Activated CD4-positive, alpha-beta T cell treated with anti-CD3 and anti-CD28 coated beads, Interleukin-2, Interleukin-6, amounts not matched to agents 100 ng/mL and 50 ng/mL, durations not matched to agents 16 hours and 8 hours (primary cell): Measurements from ENCODE around the gene GIPC3.

ENCODE experiments used
- DNase-seq: peaks from one replicate; pipeline ENCODE4 v3.0.0-alpha.2; 2020

GIPC3 gene

GRCh38 chr19:3605770-3606169 lies 20.5 kb downstream of the GIPC3 start:
- no peak for DNase-seq

GRCh38 chr19:3606174-3606689 lies 21.0 kb downstream of the GIPC3 start:
- no peak for DNase-seq

- peak; percentile 47 for DNase-seq
These were observed 21.5 kb downstream of the GIPC3 start, which contains the start of gene TBXA2R for GRCh38 chr19:3606690-3607289. Gene TBXA2R, minus strand, starts transcription at chr19:3606875. Its CDS starts 6,241 bp downstream, at chr19:3600634.

DNA sequence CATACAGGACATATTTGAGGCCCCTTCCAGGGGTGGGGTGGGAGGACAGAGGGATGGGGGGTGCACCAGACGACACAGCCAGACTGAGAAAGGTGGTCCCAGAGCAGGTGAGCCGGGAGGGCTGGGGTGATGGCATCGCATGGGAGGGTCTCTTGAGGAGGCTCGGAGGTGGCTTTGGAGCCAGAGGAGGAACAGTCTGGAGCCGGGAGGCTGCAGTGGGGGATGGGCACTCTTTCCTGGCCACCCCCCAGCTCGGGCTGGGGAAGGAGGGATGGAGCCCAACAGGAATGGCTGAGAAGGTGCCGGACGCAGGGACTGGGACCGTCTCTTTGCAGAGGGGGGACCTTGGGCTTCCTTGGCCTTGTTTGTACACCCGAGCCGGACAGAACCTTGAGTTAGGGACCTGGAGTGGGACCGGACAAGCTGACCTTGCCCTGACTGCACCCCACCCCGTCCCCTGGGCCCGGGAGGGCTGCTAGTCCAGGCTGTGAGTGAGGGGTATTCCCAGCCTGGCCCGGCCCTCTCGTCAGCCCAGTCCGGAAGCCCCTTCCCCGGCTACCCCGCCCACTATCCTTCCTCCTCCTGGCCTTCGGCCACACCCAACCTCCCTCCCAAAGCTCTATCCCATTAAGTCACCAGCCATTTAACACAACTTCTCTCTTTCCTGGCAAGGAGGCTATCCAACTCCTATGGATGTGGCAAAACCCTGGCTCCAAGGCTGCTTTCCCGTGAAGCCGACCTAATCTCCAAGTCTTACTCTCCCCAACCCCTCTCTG lies 22.2 kb downstream of the GIPC3 start:
- DNase-seq: no peak

- DNase-seq: no peak
These were observed 22.9 kb downstream of the GIPC3 start for GRCh38 chr19:3608079-3608641.

- no peak for DNase-seq
These were observed 23.6 kb downstream of the GIPC3 start for GRCh38 chr19:3608750-3609322.

DNA sequence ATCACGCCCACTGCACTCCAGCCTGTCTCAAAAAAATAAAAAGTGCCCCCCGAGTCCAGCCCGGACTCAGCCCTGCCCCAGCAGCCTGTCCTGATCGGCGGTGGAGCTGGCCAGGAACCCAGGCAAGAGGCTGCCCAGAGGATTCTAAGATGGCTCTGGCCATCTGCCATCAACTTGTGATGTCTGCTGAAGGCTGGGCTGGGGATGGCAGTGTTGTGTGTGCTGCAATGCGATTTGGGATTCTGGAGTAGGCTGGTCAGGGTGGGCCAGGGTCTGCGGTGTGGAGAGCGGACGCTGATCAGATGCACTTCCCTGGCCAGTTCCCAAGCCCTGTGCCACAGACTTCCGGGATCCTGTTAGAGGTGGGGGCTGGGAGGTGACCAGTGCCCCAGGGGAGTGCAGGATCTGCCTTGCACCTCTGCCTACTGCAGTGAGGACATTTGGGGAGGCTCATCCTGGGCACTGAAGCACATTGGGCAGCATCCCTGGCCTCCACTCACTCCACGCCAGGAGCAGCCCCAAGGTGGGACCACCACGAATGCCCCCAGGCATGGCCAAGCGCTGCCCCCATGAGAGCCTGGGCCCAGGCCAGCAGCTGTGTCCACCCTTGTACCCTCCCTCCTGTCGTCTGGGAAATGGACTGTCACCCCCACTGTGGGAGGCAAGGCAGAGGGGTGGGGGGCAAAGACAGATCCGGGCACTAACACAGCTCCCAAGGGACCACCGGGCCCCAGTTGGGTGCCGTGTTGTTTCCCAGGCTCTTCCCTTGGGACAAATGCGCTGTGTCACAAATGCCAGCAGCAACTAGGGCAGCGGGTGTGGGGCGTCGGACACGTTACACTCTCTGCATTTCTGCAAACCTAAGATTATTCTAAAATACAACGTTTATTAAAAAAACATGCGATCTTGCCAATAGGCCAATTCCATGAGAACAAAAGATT lies 24.8 kb downstream of the GIPC3 start:
- no peak for DNase-seq

DNA sequence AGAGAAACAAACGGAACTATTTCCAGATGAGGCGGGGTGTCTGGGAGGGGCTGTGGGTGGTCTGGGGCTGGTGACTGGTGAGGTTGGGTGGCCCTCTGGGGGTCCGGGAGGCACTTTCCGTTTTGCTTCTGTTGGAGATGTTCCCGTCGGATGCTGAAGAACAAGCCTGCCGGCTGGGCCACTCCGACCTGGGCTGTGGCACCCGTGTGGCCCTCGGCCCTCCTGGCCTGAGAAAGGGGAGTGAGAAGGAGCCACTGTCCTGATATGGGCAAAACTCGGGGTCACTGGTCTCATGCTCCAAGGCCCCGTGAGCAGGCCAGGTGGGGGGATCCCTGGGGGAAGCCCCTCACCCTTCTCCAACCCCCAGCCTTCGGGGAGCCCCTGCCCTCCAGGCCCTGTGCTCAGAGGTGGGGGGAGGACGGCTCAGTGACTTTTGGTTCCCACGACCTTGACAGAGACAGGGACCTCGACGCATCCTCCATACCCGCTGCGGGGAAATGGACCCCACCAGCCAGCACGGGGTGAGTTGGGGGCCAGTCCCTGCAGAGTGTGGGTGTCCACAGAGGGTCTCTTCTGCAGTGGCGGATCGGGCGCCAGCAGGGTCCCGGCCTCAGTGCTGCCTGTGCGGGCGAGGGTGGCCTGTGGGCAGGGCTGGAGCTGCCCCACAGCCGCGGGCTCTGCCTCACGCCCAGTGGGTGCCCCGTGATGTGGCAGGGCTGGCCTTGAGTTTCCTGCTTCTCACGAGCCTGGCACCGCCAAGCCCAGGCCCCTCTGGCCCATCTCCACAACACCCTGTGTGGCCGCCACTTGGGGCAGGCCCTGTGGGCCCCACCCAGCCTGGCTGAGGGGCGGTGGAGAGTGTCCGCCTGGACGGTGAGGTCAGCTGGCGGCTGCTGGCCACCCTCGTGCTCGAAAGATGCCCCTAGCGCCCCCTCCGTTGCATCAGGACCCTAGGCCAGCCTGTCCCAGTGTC lies 25.8 kb downstream of the GIPC3 start:
- DNase-seq: no peak

DNA sequence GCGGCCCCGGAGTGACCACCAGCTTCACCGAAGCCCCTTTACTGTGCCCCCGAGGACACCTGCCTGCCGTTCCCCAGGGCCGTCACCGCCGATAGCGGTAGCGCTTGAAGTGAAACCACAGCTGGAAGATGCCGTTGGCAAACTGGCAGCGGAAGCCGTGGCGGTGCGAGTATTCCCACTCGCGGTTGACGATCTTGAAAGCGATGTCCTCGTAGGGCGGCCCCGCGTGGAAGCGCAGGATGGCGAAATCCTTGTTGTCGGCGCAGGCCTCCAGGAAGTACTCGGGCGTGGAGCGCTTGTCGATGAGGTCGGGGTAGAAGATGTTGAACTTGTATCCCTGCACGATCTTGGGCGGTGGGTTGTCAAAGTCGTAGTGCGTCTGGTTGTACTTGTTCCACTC lies 26.6 kb downstream of the GIPC3 start:
- DNase-seq: no peak

- DNase-seq: no peak
These were observed 27.1 kb downstream of the GIPC3 start for GRCh38 chr19:3612330-3612729.

GRCh38 chr19:3612901-3613741 lies 27.8 kb downstream of the GIPC3 start:
- DNase-seq: no peak

DNA sequence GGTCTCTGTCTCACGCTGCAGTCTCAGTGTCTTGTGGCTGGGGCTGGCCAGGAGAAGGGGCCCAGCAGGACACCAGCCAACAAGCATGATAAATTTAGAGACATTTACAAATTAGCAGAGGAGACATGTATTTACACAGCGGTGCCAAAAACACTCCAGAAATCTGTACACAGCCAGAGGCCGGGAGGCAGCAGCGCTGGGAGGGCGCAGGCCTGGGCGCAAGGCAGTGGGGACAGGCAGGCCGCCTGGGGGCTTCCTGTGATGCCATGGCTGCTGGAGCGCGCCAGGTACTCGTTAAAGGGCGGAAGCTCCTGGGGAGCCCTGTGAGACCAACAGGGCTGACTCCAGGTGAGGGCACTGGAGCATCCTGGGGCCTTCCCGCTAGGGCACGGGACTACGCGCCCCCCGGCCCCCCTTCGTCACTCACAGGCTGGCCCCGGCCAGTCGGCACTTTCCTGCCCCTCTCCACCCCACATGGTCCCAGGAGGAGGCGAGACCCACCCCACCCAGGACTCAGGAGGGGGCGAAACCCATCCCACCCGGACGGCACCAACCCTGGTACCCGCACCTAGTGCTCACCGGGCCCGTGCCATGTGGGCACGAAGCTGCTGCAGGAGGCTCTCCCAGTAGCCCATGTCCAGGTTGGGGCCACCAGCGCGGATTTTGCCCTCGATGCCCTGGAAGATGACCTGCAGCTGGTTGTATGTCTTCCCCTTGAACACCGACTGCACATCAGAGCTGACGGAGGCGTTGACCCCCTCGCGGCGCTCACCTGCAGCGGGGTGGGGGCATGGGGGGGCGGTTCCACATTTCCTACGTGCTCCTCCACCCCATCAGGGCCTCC lies 28.8 kb downstream of the GIPC3 start:
- DNase-seq: no peak

GRCh38 chr19:3614858-3615505 lies 29.7 kb downstream of the GIPC3 start:
- DNase-seq: no peak

- DNase-seq: no peak
These were observed 30.4 kb downstream of the GIPC3 start for GRCh38 chr19:3615524-3616135.

DNA sequence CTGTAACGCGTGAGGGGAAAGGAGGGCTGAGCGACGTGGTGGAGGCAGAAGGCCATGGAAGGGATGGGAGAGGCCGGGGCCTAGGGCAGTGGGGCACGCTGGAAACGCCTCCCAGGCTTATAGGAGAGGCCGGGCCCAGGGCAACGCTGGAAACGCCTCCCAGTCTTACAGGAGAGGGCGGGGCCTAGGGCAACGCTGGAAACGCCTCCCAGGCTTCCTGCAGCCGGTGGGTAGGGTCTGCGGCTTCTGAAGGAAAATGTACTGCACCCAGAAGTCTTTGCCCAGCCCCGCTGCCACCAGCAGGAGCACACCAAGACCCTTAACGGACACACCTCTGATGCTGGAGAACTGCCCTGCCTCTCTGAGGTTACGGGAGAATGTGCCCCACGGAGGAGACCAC lies 32.2 kb downstream of the GIPC3 start:
- DNase-seq: peak; percentile 19

GRCh38 chr19:3618144-3618810 lies 33.0 kb downstream of the GIPC3 start:
- DNase-seq: peak; percentile 55

DNA sequence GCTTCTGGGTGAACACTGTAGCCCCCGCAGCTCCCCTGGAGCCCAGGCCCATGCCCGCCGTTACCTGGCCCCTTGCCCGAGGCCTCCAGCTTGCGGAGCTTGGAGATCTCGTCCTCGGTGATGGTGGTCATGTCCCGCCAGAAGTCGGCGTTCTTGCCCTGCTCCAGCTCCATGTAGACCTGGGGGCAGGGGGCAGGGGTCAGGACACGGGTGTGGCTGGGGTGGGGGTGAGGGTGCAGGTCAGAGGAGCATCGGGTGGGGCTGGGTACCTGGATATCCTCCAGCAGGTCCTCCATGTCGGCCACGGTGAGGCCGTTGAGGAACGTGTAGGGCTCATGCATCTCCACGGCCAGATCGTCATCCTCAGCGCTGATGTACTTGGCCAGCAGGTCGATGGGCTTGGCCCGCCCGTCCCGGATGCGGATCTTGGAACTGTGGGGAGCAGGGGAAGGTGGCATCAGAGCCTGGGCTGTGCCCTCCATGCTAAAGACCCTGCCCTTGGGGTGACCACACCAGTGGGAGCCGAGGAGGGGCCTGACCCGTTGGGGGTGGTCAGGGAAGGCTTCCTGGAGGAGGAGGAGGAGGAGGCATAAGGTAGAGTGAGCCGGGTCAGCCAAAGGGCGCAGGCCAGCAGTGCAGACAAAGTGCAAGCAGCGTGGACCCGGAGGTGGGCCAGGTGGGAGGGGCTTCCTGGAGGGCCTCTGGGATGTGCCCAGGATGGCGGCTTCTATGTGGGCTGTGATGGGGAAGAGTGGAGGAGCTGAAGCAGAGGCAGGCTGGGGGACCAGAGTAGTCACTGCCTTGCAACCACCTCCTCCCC lies 33.7 kb downstream of the GIPC3 start:
- no peak for DNase-seq
